RKO (cell line): ENCODE measurements around the gene ALDOC.
"Not testable (repeated sequence)": the region's sequence is repeated elsewhere in the genome, so short reads cannot be mapped to it uniquely, and the experiment has no call there.

ENCODE experiments used
- DNase-seq: peaks from one replicate; pipeline ENCODE4 v3.0.0-alpha.2; 2016; ENCODE audit warnings: low spot score

Gene ALDOC

DNA sequence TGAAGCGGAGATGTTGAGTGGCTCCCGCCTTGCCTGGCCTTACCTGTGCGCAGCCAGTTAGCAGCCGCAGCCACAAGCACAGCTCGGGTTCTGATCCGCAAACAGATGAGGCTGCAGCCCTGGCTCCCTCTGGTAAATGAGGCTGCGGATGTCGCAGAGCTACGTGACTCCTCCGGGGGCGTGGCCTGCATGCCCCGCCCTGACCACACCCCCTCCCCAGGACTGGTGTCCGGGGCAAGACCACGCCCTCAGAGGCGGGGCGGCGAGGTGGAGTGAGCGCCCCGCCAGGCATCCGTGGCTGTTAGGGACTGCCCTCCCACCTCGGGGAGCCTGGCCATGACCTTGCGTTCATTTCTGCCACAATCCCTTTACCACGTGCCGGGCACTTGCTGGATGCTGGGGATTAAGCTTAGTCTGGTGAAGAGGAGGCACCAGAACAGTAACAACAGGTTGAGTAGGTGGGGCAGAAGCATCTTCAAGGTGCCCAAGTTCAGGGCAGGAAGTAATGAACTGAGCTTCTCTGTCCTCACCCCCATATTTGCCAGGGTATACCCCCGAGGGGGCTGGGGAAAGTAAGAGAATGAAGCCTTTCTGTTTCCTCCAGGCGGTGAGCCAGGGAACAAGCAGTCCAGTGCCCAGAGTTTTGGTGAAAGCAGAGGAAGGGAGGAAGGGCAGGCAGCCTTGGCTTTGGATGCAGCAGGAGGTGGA is at the start of gene ALDOC:
Gene ALDOC (minus strand): TSS at position 138 of the 708 bp plus-strand sequence. CDS start 1,363 bp downstream, outside the sequence.
- peak; percentile 96 for DNase-seq

DNA sequence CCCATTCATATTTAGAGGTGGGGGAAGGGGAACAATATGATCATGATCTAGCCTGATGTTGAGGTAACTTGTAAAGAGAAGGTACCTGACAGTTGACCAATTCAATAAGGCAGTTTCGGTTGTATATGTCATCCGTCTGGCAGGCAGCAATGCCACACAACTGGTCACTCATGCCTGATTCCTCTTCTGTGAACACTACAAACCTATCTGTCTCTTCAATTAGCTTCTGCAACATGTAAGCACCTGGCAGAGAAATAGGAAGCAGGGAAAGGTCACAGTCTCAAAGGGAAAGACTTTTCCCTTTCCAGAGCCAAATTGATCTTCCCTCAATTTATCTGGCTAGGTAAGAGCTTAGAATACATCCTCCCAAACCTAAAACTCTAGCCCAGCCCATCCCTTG is 47.5 kb upstream of the ALDOC start:
- DNase-seq = no peak

DNA sequence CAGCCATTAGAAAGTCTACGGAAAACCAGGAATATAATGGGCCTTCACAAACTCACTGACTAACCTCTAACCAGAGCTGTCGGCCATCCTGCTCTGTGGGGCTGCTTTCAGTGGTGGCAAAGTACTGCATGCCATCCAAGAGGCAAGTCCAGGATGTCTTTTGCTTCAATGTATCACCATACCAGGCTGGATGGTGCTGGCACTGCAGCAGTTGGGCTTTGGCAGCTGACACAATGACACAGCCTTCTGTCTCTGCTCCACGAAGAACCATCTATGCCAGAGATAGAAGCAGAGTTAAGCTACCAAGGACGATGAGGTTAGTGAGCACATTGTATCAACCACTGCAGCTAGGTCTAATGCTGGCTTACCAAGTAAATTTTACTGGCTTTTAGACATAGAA is 47.0 kb upstream of the ALDOC start:
- DNase-seq = no peak

DNA sequence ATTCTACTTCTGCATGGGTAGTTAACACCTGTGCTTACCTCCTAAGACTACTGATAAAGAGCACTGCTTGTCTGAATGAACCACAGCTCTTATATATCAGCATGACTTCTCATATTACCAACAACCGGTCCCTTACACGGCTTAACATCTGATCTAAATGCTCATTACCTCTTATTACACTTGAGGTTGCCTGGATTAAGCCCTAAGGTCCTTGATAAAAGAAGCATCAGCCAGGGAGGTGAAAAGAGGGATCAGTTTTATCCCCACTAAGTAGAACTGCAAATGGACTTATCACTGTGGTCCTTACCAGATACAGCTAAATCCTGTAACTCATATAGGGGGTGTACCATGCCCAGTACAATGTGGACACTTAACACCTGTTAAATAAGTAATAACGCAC is 45.5 kb upstream of the ALDOC start:
- no peak for DNase-seq

DNA sequence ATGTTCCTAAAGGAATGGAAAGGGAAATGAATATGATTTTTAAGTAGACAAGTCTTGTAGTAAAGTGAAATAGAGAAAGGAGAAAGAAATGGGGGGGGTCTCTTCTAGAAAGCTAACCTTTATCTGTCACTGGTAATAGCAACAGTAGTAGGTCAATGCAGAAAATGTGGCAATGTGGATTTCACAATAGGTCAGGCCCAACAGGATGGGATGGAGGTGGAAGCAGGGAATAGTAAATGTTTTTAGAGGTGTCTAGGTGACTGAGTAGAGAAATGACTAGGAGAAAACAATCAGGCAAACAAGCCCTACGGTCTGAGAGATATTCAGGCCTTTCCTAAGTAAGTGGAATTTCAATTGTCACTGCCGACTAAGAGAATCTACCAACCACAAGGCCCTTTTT is 43.3 kb upstream of the ALDOC start:
- no peak for DNase-seq

DNA sequence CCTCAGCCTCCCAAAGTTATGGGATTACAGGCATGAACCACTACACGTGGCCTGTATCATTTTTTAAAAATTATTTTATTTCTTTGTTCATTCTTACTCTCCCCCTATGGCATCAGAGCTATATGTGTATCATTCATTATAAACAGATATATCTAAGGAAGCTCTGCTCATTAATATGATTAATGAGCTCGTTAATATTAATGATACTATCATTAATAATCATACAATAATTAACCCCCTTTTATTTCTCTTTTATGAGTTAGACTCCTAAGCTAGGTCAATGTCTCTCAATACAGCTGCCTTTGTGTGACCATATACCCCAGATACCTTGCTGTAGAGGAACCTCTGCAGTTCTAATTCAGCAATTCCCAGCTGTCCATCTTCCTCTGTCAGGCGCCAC is 41.8 kb upstream of the ALDOC start:
- no peak for DNase-seq

DNA sequence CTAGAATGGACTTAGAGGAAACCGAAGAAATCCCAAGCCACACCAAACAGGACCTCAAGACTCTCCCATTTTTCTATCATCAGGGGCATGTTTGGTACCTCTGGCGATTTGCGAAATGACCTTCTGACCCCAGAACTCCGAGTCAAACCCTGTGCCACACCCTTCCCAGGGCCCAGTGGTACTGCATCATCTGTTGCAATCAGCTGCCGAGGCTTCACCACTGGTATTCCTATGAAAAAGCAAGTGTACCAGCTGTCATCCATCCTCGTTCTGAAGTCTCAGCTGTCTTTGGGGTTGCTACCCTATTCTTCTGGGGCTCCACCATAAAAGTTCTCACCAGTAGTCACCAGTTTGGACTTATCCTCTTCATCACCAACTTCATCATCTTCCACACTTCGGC is 39.6 kb upstream of the ALDOC start:
- no peak for DNase-seq

DNA sequence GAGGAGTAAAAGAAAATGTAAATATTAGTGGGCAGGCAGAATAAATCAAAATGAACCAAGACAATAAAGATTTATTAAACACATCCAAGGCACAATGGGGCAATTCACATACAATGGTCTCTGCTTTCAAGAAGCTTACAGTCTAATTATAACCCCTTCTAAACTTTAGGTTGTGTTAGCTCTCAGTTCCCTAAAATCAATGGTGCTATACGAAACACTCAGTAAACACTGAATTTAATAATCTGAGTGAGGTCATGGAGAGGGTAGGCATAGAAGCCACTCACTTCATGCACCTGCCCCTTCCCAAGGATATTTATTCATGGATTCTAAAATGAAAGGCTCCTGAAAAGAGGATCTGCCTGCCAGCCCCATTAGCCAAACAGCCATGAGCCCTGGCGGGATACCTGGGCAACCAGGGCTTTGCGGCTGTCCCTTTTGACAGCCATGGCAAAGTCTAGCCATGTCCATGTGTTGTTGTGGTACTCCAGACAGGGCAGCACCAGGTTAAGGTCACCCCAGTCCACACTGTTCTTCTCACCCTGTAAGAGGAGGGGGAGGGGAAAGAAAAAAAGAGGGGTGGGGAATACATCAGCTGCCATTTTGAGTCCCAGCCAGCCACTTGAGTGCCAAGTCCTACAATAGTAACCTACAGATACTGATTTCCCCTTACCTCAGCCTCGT is 38.7 kb upstream of the ALDOC start:
- no peak for DNase-seq

DNA sequence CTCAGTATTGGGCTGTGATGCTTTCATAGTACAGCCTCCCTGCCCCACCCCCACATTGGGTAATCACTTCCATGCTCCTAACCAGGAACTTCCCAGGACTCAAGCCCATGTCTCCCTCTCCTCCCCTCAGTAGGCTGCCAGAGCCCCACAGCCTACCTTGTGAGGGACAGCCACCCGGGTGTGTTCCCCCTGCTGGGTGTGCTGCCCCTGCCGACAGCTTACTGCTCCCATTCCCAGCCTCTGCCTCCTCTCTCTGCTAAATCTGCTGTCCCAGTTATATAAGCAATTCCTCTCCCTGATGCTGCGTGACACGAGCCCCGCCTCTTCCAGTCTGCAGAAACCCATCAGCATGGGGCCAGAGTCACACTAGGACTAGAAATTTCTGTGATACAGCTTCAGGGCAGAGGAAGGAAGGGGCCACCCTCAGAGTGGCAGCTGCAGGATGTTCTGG is 37.3 kb upstream of the ALDOC start, which contains the start of gene RSKR:
Gene RSKR (minus strand): TSS at position 255 of the 451 bp plus-strand sequence. CDS start 24 bp downstream, at position 231.
- no peak for DNase-seq

DNA sequence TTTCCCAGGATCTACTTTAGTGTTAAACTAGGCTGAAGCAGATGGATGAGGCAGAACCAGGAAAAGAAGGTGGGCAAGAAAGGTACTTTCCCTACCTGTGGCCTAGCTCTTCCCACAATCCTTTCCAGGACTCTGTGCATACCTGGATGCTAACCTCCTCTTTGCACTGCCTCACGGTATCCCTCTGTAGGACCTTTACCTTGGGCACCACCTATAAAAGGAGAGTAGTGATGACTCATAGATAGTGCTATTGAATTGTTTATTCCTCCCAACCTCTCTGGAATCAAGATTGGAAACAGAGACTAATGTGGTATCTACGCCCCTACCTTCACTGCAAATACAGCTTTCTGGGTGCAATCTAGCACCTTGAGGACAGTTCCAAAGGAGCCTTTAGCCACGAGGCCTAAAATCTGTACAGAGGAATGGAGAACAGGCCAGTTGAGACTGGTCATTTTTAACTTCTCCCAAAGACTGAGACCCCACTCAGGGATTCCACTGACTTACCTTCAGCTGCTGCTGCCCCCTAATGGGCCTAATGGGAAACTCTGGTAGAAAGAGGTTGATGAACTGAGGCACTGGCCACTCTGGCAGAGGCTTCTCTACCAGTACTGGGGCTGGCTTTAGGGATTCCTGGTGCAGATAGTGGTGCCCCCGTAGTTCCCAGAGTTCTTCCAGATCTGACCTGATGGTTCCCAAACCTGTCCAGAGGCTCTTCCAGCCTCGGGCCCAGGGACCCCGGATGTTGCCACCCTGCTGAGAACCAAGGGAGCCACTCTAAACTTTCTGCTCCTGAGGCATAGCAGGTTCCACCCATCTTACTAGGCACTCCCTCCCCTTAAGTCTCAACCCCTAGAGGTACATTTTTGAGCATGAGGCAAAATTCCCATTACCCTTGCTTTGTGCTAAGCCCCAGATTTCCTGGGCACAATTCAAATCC is 36.5 kb upstream of the ALDOC start:
- DNase-seq = peak; percentile 18

DNA sequence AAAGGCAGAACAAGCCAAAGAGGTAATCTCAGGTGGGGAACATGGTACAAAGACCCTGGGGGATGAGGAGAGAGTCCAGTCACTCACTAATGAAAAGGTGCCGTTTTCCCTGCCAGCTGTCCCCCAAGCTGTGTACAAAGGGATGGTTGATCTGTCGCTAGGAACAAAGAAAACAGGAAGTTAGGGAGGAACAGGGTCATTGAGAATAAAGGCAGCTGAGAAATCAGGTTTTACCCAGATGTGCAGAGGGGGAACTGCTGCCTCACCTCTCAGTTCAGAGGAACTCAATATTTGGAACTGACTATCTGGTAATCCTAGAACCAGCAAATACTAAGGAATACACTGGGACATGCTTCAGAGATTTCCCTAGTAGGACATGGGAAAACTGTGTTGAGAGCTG is 35.8 kb upstream of the ALDOC start:
- DNase-seq = no peak

DNA sequence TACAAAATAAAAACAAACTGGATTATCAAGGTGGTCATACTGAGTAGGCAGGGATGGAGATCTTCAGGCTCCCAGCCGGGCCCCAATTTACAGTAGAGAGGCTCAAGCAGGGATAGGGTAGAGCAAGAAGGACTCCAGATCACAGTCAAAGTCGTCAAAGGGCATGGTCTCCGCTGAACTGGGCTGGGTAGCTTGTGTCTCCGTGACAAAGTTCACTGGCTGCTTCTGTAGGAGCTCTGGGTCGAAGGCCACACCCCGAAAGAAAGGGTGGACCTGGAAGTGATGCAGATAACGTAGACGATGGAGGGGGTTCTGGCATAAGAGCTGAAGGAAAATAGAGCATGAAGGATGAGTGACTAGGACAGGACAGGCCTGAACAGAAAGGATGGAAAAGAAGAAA is 33.7 kb upstream of the ALDOC start:
- DNase-seq = no peak

DNA sequence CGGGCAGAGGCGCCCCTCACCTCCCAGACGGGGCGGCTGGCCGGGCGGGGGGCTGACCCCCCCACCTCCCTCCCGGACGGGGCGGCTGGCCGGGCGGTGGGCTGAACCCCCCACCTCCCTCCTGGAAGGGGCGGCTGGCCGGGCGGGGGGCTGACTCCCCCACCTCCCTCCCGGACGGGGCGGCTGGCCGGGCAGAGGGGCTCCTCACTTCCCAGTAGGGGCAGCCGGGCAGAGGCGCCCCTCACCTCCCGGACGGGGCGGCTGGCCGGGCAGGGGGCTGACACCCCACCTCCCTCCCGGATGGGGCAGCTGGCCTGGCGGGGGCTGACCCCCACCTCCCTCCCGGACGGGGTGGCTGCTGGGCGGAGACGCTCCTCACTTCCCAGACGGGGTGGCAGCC is 27.3 kb upstream of the ALDOC start:
- not testable (repeated sequence) for DNase-seq

DNA sequence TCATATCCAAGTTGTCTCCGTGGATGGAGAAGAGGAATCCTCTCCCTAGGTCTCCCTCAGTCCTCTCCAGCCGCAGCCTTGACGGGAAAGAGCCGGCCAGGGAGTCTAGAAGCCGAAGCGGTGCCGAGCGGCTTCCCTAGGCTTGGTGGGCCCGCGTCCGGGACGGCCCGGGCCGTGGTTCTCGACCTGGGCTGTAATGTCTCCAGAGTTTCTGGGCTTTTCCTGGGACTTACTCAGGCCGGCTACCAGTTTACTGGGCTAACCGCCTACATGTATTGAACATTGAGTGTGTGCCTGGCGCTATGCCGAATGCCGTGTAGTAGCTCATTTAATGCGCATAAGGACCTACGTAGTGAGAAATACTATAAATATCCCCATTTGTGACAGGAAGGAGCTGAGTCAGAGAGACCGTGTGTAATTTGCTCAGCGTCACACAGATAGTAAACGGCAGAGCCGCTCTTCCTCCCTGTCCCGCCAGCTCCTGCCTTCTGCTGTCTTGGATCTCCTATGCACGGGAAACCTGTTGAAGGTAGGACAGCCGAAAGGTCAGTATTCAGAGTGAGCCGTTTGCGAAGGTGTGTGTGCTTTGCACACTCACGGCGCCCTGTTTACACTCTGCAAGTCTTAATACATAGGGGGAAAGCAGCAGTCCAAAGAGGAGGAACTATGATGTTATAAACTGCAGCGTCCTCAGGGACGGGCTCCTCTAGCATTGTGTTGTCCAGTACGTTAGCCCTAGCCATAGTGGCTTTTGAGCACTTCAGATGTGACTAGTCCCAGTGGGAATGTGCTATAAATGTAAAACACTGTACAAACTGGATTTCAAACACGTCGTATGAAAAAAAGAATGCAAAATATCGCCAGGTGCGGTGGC is 22.9 kb upstream of the ALDOC start:
- peak; percentile 100 for DNase-seq

DNA sequence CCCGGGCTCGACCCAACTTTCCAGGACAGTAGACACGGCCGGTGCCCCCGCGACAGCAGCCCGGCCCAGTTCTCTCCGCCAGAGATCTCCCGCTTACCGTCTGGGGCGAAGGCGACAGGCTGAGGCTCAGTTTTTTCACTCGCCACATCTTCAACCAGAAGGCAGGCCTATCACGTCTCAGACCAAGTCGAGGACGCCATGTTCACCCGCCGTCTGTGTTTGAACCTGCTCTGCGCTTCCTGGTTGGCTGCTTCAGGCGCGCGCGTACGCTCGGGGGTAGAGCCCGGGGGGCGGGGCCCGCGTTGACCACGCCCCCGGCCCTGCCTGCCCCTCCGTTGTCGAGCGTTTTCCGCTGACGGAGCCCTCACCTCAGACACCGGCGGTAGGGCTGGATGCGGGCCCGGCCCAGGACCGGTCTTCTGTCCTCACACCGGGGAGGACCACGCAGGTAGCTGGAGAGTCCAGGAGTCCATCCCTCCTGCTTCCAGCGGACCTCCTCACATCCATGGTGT is 22.2 kb upstream of the ALDOC start, which contains the start of gene SPAG5:
Gene SPAG5 (minus strand): TSS at position 227 of the 512 bp plus-strand sequence. CDS start 79 bp downstream, at position 148.
- DNase-seq = peak; percentile 95

DNA sequence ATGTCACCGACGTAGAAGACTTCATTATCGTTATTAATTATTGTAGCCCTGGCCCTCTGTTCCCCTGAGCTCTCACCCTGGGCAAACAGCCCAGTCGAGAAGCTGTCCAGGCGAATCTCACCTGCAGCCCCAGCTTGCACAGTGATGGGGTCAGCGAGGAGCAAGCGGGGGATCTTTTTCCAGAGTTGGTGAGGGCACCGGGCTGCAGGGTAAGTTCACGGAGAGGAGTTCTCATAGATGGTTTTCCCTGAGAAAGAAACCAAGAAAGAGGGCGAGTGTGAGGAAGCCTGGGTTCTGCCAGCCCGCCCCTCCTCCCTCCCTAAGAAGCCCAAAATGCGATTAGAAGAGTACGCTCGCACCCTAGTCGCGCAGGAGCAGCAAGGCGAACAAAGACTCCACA is 21.7 kb upstream of the ALDOC start:
- peak; percentile 2 for DNase-seq

DNA sequence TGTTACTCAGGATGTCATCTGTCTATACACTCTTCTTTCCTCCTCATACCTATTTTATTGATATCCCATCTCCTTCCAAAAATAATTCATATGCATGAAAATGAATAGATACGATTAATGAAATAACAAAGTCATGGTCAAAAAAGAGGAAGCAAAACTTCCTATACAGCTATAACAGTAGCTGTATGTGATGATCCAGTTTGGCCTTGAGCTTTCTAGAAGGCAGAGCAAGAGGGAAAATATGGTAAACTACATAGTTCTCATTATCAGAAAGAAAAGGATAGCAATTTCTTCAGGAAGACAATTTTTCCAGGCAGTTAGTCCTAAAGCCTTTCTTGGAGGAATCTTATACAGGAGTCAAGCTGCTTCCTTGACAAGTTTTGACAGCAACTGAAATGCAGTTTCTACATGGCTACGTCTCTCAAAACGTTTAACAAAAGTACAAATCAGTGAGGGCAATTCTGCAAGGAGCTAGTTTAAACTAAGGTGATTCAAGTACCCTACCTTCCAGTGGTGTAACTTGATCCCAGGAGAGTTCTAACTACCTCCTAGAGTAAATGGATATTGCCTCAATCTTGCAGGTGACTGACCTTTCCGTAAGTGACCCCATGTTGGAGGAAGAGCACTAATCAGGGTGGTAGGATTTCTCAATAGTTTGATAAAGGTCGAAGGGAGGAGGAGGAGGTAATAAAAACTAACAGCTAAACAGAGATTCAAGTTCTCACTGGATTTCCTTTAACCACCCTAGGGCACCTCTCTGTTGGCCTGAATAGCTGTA is 21.1 kb upstream of the ALDOC start:
- no peak for DNase-seq

DNA sequence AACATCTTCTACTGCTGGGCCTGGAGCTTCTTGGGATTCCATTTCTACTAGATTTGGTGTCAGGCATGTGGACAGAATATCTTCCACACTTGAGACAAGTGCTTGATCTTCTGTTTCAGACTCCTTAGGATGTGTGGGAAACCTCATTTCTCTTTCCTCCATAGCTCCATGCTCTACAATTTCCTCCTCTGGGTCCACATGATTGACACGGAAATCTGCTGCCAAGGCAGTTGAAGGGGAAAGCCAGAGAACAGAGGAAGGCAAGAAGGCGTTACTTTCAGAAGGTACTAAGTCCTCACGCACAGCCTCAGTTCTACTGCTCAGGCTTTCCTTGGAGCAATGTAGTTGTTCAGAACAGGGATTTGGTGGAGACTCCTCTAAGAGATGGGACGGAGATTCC is 15.6 kb upstream of the ALDOC start:
- DNase-seq = no peak

DNA sequence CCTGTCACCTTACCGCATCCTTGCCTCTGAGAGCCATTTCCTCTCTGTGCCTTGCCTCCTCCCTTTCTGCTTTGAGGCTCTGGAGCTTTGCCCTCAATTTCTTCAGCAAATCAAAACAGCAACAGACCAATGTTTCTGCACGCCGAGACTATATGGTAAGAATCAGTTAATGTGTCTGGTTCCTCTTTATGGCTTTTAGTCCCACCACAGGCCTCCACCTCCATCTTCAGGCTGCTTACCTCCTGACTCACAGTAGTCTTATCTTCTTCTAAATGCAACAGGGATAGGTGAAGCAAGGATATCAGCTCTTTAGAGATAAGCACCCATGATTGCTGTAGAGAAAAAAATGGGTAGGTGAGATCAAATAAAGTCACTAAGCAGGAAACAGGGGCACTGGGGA is 9.2 kb upstream of the ALDOC start:
- no peak for DNase-seq

DNA sequence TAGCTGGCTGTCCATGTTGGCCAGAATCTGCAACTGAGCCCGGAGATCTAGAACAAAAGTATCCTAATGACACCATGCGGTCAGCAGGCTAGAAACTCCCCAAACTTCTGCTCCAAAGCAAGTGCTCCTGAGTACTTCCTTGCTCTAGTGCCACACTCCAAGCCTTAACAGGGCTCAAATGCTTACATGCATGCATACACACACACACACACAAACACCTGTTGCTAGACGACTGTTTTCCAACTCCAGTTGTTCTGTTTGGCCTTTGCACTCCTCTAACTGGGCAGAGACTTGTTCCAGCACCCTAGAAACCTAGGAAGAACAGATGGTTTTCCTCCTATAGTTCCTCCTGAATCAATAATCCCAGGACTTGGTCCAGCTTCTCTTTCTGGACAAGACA is 7.7 kb upstream of the ALDOC start:
- no peak for DNase-seq
